H1 (cell line): ENCODE measurements around the gene DIP2B. TPM values are rescaled to one million over a fixed set of nuclear protein-coding genes. Genes with fewer than 3 reads are reported as not detected.

Experiments
- CTCF ChIP-seq, 3 experiments: IDR thresholded peaks; 1 replicate in 2 of 3; 2 replicates in 1 of 3; pipeline versions ENCODE4 v1.5.1 to v1.6.1; 2011; ENCODE audit warnings: low read length in 3 of 3, mild to moderate bottlenecking in 3 of 3, inconsistent platforms in 2 of 3, low read depth in 1 of 3, moderate library complexity in 1 of 3; ENCODE audit not compliant: insufficient read depth in 1 of 3; ENCODE audit errors: control extremely low read depth in 1 of 3
- E2F6 ChIP-seq: IDR thresholded peaks from 2 replicates; pipeline ENCODE4 v1.6.1; 2012; ENCODE audit warnings: inconsistent platforms
- EGR1 ChIP-seq: IDR thresholded peaks from 2 replicates; pipeline ENCODE4 v1.6.1; 2011; ENCODE audit warnings: low read depth, low read length, borderline replicate concordance
- ZNF274 ChIP-seq: IDR thresholded peaks from 2 replicates; pipeline ENCODE4 v1.7.0; 2012; ENCODE audit warnings: low read length, borderline replicate concordance; ENCODE audit errors: extremely low read depth
- polyA plus RNA-seq, 7 experiments: library from polyadenylated mRNA; depleted of rRNA in 3 of 7; stranded (reverse) in 5 of 7; unstranded in 2 of 7; fragments of >200 nt in 5 of 7; fragments of 200-250 nt in 2 of 7; gene quantifications; 1 replicate in 5 of 7; 2 replicates in 1 of 7; 4 replicates in 1 of 7; pipeline versions ENCODE4 v1.2.1 to v1.2.3, GENCODE V29; 2011 to 2013; ENCODE audit warnings: missing spikeins in 2 of 7, mixed read lengths in 2 of 7
- total RNA-seq: library from RNA; stranded (reverse); fragmentation: NEBNext Ultra II Directional; extraction: Animal tissue kit (Norgen Biotek cat#: 25700); gene quantifications from 2 replicates; pipeline ENCODE4 v1.2.1, GENCODE V29; 2021

The DIP2B gene
- total and polyA plus RNA-seq, 2 of the 8 experiments (the other 6 are each of a cell fraction or from before 2014, with no cell fraction given), result 11.1 to 29.6 TPM

GRCh38 chr12:50515587-50515986 is 10.8 kb downstream of the DIP2B start (continued):
- TF ChIP-seq CTCF (IDR thresholded peaks at IDR 0.05; ENCODE audit: control extremely low read depth in 1 of 3, insufficient read depth in 1 of 3, low read depth in 1 of 3, low read length in 3 of 3) (no peak), EGR1 (no peak), E2F6 (no peak), ZNF274 (no peak)
